Measurements from ENCODE around the gene RFX7.

RFX7 gene

GRCh38 chr15:56184516-56184915, 59.2 kb downstream of the RFX7 start:
- Histone ChIP-seq H3K27ac (ENCODE audit: extremely low read depth, low read depth, low read length) (no peak overlapping the region), H3K9me3 (ENCODE audit: control insufficient read depth, insufficient read depth, low read depth, low read length) (no peaks in the 10 kb centered on the region), H3K4me1 (ENCODE audit: control insufficient read depth, insufficient read depth, low read length) (no peaks in the 10 kb centered on the region; the same call in 1 of the 2 replicates), H3K36me3 (ENCODE audit: control insufficient read depth in 2 of 2, insufficient read depth in 1 of 2, low read length in 2 of 2) (no peaks in the 10 kb centered on the region; a peak in 1 of 3 replicates), H3K4me3 (ENCODE audit: low read depth, low read length) (no peak overlapping the region)
- TF ChIP-seq ZNF549 (tag by site-specific recombination; IDR thresholded peaks at IDR 0.05) = no peak
- TF ChIP-seq ZBTB1 (tag by site-specific recombination; IDR thresholded peaks at IDR 0.05) = no peak
- no peak for TF ChIP-seq ZNF148 (tag by site-specific recombination; IDR thresholded peaks at IDR 0.05; ENCODE audit: borderline replicate concordance)
- TF ChIP-seq ZNF404 (tag by site-specific recombination; IDR thresholded peaks at IDR 0.05) = no peak
- no peak for TF ChIP-seq ZSCAN4 (tag by site-specific recombination; IDR thresholded peaks at IDR 0.05)
- no peak for TF ChIP-seq YY1 (tag by site-specific recombination; IDR thresholded peaks at IDR 0.05)
- no peak for TF ChIP-seq ZNF791 (tag by site-specific recombination; IDR thresholded peaks at IDR 0.05)
- TF ChIP-seq ZNF837 (tag by site-specific recombination; IDR thresholded peaks at IDR 0.05) = no peak
- no peak for TF ChIP-seq ZFP69B (tag by site-specific recombination; IDR thresholded peaks at IDR 0.05)
- TF ChIP-seq, protein P1, sequence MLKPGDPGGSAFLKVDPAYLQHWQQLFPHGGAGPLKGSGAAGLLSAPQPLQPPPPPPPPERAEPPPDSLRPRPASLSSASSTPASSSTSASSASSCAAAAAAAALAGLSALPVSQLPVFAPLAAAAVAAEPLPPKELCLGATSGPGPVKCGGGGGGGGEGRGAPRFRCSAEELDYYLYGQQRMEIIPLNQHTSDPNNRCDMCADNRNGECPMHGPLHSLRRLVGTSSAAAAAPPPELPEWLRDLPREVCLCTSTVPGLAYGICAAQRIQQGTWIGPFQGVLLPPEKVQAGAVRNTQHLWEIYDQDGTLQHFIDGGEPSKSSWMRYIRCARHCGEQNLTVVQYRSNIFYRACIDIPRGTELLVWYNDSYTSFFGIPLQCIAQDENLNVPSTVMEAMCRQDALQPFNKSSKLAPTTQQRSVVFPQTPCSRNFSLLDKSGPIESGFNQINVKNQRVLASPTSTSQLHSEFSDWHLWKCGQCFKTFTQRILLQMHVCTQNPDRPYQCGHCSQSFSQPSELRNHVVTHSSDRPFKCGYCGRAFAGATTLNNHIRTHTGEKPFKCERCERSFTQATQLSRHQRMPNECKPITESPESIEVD (tag by site-specific recombination; IDR thresholded peaks at IDR 0.05) = no peak
- no peak for TF ChIP-seq GLI2 (tag by site-specific recombination; IDR thresholded peaks at IDR 0.05; ENCODE audit: borderline replicate concordance, low read depth)
- no peak for TF ChIP-seq KLF10 (tag by site-specific recombination; IDR thresholded peaks at IDR 0.05)
- TF ChIP-seq ZNF184 (tag by site-specific recombination; IDR thresholded peaks at IDR 0.05) = no peak
- TF ChIP-seq OVOL3 (tag by site-specific recombination; IDR thresholded peaks at IDR 0.05) = no peak
- TF ChIP-seq TRIM28 (IDR thresholded peaks at IDR 0.05; ENCODE audit: borderline replicate concordance, low read length) = no peak
- TF ChIP-seq ZNF341 (tag by site-specific recombination; IDR thresholded peaks at IDR 0.05; ENCODE audit: low read depth) = no peak
- no peak for TF ChIP-seq ZNF292 (tag by site-specific recombination; IDR thresholded peaks at IDR 0.05; ENCODE audit: borderline replicate concordance, low read depth)
- TF ChIP-seq ZNF558 (tag by site-specific recombination; IDR thresholded peaks at IDR 0.05) = no peak
- TF ChIP-seq ZNF501 (tag by site-specific recombination; IDR thresholded peaks at IDR 0.05) = no peak
- POLR2A ChIA-PET = no interaction called here
- CTCF ChIA-PET = no interaction called here

DNA sequence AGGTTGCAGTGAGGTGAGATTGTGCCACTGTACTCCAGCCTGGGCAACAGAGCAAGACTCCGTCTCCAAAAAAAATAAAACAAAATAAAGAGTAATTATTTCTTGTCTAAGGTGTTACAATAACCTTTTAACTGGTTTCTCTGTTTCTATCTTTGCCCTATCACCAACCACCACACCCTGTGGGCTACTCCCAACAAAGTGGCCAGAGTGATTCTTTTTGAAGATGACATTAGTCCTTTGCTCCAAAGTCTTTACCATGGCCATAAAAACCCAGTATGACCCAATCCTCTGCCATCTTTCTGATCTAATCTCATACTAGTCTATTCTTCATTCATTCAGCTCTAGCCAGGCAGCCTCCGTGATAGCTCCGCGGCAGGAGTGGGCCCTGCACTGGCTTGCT, 62.8 kb downstream of the RFX7 start:
- POLR2A ChIA-PET = no interaction called here
- H3K9me3 ChIP-seq (ENCODE audit: control insufficient read depth, insufficient read depth, low read depth, low read length) = no peaks in the 10 kb centered on the region
- CTCF ChIA-PET = no interaction called here
- TF ChIP-seq ZNF48 (tag by site-specific recombination; IDR thresholded peaks at IDR 0.05) (no peak), ZNF843 (tag by site-specific recombination; IDR thresholded peaks at IDR 0.05) (no peak), ZNF18 (tag by site-specific recombination; IDR thresholded peaks at IDR 0.05) (no peak), ZNF660 (tag by site-specific recombination; IDR thresholded peaks at IDR 0.05) (no peak), ZFHX2 (tag by site-specific recombination; conservative IDR thresholded peaks at IDR 0.05) (no peak), SP2 (tag by site-specific recombination; IDR thresholded peaks at IDR 0.05) (no peak)
- TF ChIP-seq, protein P2, sequence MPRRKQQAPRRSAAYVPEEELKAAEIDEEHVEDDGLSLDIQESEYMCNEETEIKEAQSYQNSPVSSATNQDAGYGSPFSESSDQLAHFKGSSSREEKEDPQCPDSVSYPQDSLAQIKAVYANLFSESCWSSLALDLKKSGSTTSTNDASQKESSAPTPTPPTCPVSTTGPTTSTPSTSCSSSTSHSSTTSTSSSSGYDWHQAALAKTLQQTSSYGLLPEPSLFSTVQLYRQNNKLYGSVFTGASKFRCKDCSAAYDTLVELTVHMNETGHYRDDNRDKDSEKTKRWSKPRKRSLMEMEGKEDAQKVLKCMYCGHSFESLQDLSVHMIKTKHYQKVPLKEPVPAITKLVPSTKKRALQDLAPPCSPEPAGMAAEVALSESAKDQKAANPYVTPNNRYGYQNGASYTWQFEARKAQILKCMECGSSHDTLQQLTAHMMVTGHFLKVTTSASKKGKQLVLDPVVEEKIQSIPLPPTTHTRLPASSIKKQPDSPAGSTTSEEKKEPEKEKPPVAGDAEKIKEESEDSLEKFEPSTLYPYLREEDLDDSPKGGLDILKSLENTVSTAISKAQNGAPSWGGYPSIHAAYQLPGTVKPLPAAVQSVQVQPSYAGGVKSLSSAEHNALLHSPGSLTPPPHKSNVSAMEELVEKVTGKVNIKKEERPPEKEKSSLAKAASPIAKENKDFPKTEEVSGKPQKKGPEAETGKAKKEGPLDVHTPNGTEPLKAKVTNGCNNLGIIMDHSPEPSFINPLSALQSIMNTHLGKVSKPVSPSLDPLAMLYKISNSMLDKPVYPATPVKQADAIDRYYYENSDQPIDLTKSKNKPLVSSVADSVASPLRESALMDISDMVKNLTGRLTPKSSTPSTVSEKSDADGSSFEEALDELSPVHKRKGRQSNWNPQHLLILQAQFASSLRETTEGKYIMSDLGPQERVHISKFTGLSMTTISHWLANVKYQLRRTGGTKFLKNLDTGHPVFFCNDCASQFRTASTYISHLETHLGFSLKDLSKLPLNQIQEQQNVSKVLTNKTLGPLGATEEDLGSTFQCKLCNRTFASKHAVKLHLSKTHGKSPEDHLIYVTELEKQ (tag by site-specific recombination; IDR thresholded peaks at IDR 0.05; ENCODE audit: borderline replicate concordance) = no peak

More for the DNA sequence above, 62.8 kb downstream of the RFX7 start:
- H3K4me1 ChIP-seq (ENCODE audit: control insufficient read depth, insufficient read depth, low read length) = no peaks in the 10 kb centered on the region; the same call in 1 of the 2 replicates
- no peaks in the 10 kb centered on the region for H3K36me3 ChIP-seq (ENCODE audit: control insufficient read depth in 2 of 2, insufficient read depth in 1 of 2, low read length in 2 of 2)
- H3K27ac ChIP-seq (ENCODE audit: extremely low read depth, low read depth, low read length) = no peak overlapping the region
- no peak overlapping the region for H3K4me3 ChIP-seq (ENCODE audit: low read depth, low read length)

Data from HEK293 (cell line).